ENCODE measurements around the gene PVR. TPM values are rescaled to one million over a fixed set of nuclear protein-coding genes. Genes with fewer than 3 reads are reported as not detected.

PVR gene
- total and polyA plus RNA-seq, 9 of the 15 experiments (the other 6 are each of a cell fraction or from before 2014, with no cell fraction given), result 0.89 to 14.5 (median 9.8) TPM

- DNase-seq (ENCODE audit: extremely low read depth in 1 of 4, low spot score in 3 of 4) (peak; percentile 59 to 83 (median 76)), ATAC-seq (peak; percentile 98), FAIRE-seq (peak; percentile 92)
- peak overlapping the region; percentile 83 for H2AFZ ChIP-seq (ENCODE audit: low read depth, low read length)
- H3K9ac ChIP-seq (ENCODE audit: insufficient read depth in 1 of 2, low read depth in 2 of 2, low read length in 2 of 2), result no peak overlapping the region
- no peak overlapping the region for H3K4me3 ChIP-seq
- no peak overlapping the region; the same call in 1 of the 2 replicates for H3K4me2 ChIP-seq (ENCODE audit: insufficient read depth, low read length)
- ChIA-PET POLR2A (interaction anchor here (0.8 to 1.2 kb wide), 3 partner anchors 17 to 173 kb away, joined by 3 to 5 read pairs (median 3); no protein-coding TSS in a partner anchor), CTCF (ENCODE audit: low intra/inter-chr PET ratio) (no interaction called here)
- no peaks in the 10 kb centered on the region for H3K9me1 ChIP-seq (ENCODE audit: control insufficient read depth, insufficient read depth, low read length)
- 30% methylated on average over 7 of the region's 8 CpGs for WGBS (ENCODE audit: insufficient coverage, low coverage, missing lambda C conversion rate)
- H3K79me2 ChIP-seq (ENCODE audit: control insufficient read depth, insufficient read depth, low read length), result no peaks in the 10 kb centered on the region
- H3K36me3 ChIP-seq (ENCODE audit: control insufficient read depth, insufficient read depth, low read length), result no peaks in the 10 kb centered on the region
- peaks cover 0 to 7% of the 10 kb centered on the region in 2 experiments; a peak in 1 of 5 replicates for H3K4me1 ChIP-seq (replicated peaks in 1 of 2; ENCODE audit: control insufficient read depth in 2 of 2, insufficient read depth in 2 of 2, low read length in 2 of 2)
- in situ Hi-C loops (cut with MboI) (no loop called here), intact Hi-C loops (cut with micrococcal nuclease) (no loop called here)
- no peak overlapping the region for H3K27ac ChIP-seq (ENCODE audit: extremely low read depth, low read depth, low read length)
- H3K27me3 ChIP-seq (ENCODE audit: control insufficient read depth in 2 of 2, insufficient read depth in 2 of 2, low read length in 2 of 2), result no peaks in the 10 kb centered on the region
- BruUV-seq (replicated peaks), result no TSS peak
- no peaks in the 10 kb centered on the region; the same call in 1 of the 2 replicates for H4K20me1 ChIP-seq (replicated peaks; ENCODE audit: control insufficient read depth, insufficient read depth, low read length)
- H3K9me3 ChIP-seq (replicated peaks; ENCODE audit: control insufficient read depth, insufficient read depth, low read depth, low read length), result no peaks in the 10 kb centered on the region
- no peak for TF ChIP-seq SAP30 (IDR thresholded peaks at IDR 0.05; ENCODE audit: borderline replicate concordance, insufficient read depth, low read depth, low read length, poor library complexity, severe bottlenecking)
- TF ChIP-seq SREBF2 (CRISPR knock-in tag; IDR thresholded peaks at IDR 0.05), result no peak
- TF ChIP-seq, protein P1, sequence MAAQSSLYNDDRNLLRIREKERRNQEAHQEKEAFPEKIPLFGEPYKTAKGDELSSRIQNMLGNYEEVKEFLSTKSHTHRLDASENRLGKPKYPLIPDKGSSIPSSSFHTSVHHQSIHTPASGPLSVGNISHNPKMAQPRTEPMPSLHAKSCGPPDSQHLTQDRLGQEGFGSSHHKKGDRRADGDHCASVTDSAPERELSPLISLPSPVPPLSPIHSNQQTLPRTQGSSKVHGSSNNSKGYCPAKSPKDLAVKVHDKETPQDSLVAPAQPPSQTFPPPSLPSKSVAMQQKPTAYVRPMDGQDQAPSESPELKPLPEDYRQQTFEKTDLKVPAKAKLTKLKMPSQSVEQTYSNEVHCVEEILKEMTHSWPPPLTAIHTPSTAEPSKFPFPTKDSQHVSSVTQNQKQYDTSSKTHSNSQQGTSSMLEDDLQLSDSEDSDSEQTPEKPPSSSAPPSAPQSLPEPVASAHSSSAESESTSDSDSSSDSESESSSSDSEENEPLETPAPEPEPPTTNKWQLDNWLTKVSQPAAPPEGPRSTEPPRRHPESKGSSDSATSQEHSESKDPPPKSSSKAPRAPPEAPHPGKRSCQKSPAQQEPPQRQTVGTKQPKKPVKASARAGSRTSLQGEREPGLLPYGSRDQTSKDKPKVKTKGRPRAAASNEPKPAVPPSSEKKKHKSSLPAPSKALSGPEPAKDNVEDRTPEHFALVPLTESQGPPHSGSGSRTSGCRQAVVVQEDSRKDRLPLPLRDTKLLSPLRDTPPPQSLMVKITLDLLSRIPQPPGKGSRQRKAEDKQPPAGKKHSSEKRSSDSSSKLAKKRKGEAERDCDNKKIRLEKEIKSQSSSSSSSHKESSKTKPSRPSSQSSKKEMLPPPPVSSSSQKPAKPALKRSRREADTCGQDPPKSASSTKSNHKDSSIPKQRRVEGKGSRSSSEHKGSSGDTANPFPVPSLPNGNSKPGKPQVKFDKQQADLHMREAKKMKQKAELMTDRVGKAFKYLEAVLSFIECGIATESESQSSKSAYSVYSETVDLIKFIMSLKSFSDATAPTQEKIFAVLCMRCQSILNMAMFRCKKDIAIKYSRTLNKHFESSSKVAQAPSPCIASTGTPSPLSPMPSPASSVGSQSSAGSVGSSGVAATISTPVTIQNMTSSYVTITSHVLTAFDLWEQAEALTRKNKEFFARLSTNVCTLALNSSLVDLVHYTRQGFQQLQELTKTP (IDR thresholded peaks at IDR 0.05; ENCODE audit: low read depth in 1 of 2, partially characterized antibody in 2 of 2), result peak in 1 of 2 experiments; percentile 29
- TF ChIP-seq RAD51 (IDR thresholded peaks at IDR 0.05; ENCODE audit: borderline replicate concordance, low read depth), result peak; percentile 86
- peak; percentile 26; the same call in 1 of the 2 replicates for TF ChIP-seq CBFA2T2 (conservative IDR thresholded peaks at IDR 0.05)
- TF ChIP-seq, protein P2, sequence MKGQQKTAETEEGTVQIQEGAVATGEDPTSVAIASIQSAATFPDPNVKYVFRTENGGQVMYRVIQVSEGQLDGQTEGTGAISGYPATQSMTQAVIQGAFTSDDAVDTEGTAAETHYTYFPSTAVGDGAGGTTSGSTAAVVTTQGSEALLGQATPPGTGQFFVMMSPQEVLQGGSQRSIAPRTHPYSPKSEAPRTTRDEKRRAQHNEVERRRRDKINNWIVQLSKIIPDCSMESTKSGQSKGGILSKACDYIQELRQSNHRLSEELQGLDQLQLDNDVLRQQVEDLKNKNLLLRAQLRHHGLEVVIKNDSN (CRISPR knock-in tag; IDR thresholded peaks at IDR 0.05), result peak; percentile 83
- TF ChIP-seq, protein P3, sequence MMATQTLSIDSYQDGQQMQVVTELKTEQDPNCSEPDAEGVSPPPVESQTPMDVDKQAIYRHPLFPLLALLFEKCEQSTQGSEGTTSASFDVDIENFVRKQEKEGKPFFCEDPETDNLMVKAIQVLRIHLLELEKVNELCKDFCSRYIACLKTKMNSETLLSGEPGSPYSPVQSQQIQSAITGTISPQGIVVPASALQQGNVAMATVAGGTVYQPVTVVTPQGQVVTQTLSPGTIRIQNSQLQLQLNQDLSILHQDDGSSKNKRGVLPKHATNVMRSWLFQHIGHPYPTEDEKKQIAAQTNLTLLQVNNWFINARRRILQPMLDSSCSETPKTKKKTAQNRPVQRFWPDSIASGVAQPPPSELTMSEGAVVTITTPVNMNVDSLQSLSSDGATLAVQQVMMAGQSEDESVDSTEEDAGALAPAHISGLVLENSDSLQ (IDR thresholded peaks at IDR 0.05), result peak; percentile 75
- peak; percentile 22; the same call in 1 of the 2 replicates for TF ChIP-seq CEBPG (CRISPR knock-in tag; IDR thresholded peaks at IDR 0.05)
- TF ChIP-seq CEBPG (tag; conservative IDR thresholded peaks at IDR 0.05 in 1 of 2, IDR thresholded peaks at IDR 0.05 in 1 of 2), result peak; percentile 65 to 72; a peak in 3 of 4 replicates
- TF ChIP-seq MEF2D (tag; conservative IDR thresholded peaks at IDR 0.05; ENCODE audit: low read depth), result 0 out of 2 replicates have a peak, but pooled peaks have one; percentile 40
Observed at GRCh38 chr19:44677019-44677811, 33.5 kb downstream of the PVR start.
